ENCODE data around the gene SYP.

Gene SYP

GRCh38 chrX:49199906-49200771 is at the start of gene SYP:
Gene SYP, minus strand, starts transcription at chrX:49200193. Its CDS starts 7 bp downstream, at chrX:49200186.
- DNase-seq: peak; percentile 90

- no peak for DNase-seq
These were observed 49.6 kb upstream of the SYP start for GRCh38 chrX:49249616-49250015.

DNA sequence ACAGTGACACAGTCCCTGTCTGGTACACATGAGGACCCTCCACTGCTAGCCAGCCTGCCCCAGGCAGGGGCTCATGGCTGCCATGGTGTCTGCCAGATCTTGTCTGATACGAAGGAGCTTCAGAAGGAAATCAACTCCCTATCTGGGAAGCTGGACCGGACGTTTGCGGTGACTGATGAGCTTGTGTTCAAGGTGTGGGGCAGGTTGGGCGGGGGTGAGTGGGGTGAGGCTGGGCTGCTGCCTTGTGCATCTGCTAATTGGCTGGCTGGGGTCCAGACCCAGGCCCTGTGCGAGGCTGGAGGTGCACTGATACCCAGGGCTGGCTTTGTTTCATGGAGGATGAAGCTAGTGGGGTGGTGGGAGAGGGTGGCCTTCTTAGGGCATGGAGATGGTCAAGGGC is 49.1 kb upstream of the SYP start:
- no peak for DNase-seq

DNA sequence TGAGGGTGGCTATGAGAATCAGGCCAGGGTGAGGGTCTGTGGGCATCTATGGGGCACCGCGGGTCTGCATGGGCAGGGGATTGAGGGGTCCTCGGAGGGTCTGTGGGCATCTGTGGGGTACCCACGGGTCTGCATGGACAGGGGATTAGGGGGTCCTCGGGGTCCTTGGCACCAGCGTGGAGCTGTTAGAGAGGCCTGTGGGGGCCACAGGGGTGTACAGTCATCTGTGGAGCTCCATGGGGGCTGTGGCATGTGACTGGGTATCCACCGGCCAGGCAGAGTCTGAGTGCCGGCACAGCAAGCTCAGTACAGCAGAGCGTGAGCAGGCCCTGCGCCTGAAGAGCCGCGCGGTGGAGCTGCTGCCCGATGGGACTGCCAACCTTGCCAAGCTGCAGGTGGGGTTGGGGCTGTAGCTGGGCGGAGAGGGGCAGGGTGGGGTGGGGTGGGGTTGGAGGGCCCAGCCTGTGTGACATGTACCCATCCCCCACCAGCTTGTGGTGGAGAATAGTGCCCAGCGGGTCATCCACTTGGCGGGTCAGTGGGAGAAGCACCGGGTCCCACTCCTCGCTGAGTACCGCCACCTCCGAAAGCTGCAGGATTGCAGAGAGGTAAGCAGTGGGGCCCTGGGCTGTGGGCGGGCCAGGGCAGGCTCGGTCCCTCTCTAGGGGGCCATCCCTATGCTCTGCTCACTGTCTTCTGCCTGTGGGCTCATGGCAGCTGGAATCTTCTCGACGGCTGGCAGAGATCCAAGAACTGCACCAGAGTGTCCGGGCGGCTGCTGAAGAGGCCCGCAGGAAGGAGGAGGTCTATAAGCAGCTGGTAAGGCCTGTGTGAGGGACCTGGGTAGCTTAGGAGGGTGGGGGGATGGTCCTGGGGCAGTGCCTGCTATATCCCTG is 48.2 kb upstream of the SYP start:
- DNase-seq: no peak

- no peak for DNase-seq
These were observed 47.4 kb upstream of the SYP start for GRCh38 chrX:49247346-49247745.

DNA sequence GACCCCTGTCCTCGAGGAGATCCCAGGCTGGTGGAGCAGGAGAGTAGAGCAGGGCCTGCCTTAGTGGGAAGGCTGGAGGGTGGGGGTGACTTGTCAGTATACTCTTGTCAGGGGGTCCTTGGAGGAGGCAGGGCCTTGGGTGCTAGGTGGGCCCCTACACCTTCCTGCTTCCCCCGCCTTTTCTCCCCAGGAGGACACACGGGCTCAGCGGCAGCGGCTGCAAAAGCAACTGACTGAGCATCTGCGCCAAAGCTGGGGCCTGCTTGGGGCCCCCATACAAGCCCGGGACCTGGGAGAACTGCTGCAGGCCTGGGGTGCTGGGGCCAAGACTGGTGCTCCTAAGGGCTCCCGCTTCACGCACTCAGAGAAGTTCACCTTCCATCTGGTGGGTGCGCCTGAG is 46.5 kb upstream of the SYP start:
- DNase-seq: no peak

- DNase-seq: no peak
These were observed 44.2 kb upstream of the SYP start for GRCh38 chrX:49244207-49244606.

- DNase-seq: no peak
These were observed 43.2 kb upstream of the SYP start for GRCh38 chrX:49243166-49243565.

GRCh38 chrX:49242545-49243066 is 42.6 kb upstream of the SYP start:
- no peak for DNase-seq

DNA sequence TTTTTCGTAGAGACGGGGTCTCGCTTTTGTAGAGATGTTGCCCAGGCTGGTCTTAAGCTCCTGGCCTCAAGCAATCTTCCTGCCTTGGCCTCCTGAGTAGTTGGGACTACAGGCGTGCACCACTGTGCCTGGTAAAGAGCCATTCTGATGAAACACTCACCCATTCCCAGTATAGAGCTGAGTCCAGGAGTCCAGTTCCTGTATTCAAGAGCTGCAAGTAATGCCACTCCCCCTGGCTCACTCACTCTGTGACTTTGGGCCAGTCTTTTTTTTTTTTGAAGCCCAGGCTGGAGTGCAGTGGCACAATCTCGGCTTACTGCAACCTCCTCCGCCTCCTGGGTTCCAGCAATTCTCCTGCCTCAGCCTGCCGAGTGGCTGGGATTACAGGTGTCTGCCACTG is 38.7 kb upstream of the SYP start:
- DNase-seq: no peak

DNA sequence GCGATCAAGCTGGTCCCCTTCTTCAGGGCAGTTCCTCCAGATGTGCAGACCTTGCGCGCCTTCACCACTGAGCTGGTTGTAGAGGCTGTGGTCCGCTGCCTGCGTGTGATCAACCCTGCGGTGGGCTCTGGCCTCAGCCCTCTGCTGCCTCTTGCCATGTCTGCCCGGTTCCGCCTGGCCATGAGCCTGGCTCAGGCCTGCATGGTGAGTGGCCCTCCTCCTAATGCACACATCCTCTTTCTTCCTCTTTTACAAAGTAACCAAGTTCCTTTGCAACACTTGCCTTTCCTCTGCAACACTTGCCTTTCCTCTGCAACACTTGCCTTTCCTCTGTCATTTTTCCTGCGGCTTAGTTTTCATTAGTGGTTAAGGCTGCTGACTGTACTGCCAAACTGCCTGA is 37.1 kb upstream of the SYP start:
- no peak for DNase-seq

DNA sequence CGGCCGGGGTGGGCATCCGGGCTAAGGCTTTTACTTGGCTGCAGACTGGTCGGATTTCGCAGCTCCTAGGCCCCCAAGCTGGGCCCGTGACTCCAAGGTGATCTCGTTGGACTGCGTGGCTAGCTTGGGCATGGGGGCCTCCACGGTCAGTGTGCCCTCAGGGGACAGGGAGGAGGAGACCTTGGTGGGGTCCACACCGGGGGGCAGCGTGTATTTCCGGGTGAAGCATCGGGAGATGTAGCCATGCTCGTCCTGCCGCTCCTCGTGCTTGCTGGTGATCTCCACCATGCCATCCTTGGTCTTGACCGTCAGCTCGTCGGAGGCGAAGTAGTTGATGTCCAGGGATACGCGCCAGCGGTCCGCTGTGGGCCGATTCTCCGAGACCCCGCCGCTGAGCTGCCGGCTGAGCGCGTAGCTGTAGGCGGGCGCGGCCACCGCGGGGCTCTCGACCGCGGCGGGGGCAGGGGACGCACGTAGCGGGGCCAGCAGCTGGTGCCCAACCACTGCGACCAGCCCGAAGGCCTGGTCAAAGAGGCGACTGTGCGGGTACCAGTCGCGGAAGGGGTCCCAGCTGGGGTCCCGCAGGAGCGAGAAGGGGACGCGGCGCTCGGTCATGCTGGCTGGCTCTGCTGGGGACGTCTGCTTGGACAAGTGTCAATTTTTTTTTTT is 34.0 kb upstream of the SYP start:
- no peak for DNase-seq

DNA sequence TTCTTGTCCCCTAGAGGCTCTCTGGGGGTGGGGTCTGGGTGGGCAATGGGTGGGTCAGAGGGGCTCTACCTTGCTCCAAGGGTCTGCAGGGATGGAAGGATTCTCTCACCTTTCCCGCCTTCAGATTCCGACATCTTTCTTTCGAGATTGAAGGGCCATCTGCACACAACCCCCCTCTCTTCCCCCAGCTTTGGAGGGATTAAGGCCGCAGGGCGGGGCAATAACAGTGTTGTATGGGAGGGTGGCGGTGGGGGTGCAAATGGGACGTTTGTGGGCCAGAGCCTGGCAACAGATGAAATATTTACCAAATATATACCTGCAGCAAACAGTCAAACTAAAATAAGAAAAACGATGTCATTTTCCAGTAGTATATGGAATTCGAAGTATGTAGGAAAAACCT is 33.2 kb upstream of the SYP start, which contains the start of gene CACNA1F:
Gene CACNA1F (minus strand): TSS at position 165 of the 400 bp plus-strand sequence. CDS start 31 bp downstream, at position 134.
- no peak for DNase-seq

- DNase-seq: no peak
These were observed 32.5 kb upstream of the SYP start for GRCh38 chrX:49232525-49232924.

DNA sequence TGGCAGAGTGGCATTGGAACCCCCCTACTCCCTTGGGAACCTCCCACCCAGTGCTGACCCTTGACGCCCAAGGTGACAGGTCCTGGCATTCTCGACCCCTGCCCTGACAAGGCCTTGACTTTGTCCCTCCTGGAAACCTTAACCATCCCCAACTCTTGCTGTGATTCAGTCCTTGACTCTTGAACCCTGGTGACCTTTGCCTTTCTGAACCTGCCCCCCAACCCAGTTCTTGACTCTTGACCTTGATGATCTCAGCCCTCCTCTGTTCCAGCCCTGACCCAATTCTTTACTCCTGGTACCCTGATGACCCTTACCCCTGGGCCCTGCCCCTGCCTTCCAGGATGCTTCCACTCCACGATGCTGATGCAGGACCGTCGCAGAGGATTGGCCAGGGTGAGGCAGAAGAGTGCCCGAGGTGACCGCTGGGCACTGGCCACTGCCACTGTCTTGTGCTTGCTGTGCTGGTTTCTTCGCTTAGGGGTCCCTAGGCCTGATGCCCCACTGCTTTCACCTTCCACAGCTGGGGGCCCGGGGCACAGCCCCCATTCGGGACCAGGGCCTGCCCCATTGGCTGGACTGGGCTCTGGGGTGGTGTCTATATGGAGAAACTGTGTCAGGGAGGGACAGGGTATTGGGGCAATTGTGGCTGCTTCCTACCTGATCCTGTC is 31.5 kb upstream of the SYP start:
- no peak for DNase-seq

DNA sequence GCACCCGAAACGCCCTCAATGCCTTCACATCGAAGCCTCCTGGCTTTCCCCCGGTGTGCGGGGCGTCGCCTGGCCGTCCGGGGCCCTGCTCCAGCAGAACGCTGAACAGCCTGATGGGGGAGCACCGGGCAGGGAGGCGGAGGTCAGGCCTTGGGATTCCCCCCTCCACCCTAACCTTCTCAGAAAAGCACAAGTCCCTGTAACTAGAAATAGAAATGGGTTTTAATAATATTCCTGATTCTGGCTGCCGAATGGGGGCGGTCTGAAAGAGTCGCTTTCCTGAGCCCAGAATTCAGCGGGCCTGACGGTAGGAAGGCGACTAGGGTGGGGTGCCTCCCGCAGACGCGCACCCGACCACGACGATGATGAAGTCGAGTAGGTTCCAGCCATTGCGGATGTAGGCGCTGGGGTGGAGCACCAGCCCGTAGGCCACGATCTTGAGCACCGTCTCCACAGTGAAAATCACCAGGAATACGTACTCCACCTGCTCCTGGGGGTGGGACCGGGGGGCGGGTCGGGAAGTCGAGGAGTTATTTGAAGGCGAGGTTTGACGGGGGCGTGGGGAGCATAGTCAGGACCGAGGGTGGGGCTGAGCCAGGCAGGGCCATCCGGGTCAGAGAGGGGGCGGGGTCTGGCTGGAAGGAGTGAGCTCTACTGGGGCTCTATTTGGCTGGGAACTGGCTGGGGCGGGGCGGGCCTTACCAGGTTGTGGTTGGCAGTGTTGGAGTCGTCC is 30.7 kb upstream of the SYP start:
- peak; percentile 40 for DNase-seq

- no peak for DNase-seq
These were observed 28.2 kb upstream of the SYP start for GRCh38 chrX:49228185-49228584.

GRCh38 chrX:49227726-49228125 is 27.7 kb upstream of the SYP start:
- no peak for DNase-seq

DNA sequence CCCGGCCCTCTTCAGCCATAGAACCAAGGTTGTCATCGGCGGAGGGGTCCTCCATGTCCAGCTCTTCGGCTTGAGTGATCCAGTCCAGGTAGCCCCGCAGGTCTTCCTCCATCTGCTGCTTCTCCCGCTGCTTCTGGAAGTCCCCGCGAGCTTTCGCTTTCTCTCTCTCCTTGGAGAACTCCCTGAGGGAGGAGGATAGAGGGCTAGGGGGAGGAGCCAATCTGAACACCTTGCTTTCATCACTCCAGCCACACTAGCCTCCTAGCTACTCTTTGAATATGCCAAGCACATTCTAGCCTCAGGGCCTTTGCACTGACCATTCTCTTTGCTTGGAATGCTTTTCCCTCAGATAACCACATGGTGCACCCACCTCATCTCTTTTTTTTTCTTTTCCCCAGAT is 27.0 kb upstream of the SYP start:
- peak; percentile 2 for DNase-seq

DNA sequence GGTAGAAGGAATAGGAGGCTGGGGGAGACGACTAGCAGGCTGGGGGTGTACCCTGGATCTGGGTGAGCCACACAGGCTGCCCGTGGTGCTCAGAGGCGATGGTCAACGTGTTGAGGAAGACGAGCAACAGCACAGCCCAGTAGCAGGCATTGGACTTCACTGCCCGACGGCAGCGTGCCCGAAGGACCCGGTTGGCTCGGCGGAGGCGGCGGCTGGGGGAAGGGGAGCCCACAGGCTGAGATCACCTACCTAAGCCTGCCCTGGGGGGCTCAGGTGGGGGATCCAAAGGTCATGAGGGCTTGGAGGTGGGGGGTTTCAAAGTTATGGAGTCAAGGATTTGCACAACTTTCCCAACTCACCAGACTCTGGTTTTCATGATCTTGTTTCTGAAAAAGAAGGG is 25.9 kb upstream of the SYP start:
- no peak for DNase-seq

DNA sequence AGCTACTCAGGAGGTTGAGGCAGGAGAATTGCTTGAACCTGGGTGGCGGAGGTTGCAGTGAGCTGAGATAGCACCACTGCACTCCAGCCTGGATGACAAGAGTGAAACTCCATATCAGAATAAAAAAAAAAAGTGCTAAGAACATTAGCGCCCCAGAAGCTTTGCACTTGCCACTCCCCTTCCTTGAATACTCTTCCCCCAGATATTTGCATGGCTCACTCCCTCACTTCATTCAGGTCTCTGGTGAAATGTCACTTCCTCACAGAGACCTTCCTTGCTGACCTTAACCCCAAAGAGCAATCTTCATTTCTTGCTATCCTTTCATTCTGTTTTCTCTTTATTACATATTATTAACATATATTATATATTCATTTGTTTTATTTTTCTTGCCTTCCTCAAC is 21.9 kb upstream of the SYP start:
- no peak for DNase-seq

- no peak for DNase-seq
These were observed 20.1 kb upstream of the SYP start for GRCh38 chrX:49220100-49220499.
